Measurements from ENCODE around the gene EMILIN3.

DNA sequence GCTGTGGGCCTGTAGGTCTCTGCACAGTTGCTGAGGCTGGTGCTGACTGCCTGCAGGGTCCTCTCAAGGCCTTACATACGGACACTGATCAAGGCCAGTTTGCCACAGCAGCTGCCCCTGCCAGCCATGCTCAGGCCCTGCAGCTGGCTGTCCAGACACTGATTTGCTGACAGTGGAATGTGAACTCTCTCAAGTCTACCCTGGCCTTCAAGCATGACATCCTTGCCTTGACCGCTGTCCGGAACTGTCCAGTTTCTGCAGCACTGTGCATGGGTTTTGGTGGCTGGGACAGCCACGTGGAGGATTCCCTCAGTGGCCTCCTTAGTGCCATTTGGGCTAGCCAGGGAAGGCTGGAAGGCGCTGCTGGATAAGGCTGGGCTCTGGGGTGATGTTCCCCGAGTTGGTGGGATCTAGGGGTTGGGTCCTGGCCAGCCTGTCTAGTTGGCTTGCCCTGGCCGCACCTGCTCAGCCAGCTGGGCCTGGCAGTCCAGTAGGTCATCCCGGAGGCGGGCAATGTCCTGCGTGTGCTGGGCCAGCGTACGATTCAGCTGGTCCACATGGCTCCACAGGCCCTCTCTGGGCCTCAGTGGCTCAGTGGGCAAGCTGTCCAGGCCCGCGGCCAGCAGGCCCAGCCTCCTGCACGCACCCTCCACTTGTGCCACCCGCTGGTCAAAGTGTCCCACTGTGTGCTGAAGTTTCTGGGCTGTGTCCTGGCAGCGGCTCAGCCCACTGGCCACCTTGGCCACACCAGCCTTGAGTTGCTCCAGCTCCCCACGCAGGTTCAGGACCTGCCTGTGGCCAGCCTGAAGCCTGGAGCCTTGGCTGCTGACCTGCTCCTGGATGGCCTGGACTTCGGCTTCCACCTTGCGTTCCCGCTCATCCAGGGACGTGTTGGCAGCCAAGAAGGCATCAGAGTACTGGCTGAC lies 5.5 kb downstream of the EMILIN3 start:
- no peak for TF ChIP-seq GATA2 (IDR thresholded peaks at IDR 0.05; ENCODE audit: low read depth, low read length)
- no peak for TF ChIP-seq GATA3 (IDR thresholded peaks at IDR 0.05; ENCODE audit: low read depth, low read length)

Measured in SH-SY5Y (cell line).